CD14-positive monocyte (primary cell): ENCODE results near the gene NEK6. TPM values are rescaled to one million over a fixed set of nuclear protein-coding genes. Genes with fewer than 3 reads are reported as not detected.

Source experiments
- DNase-seq, 3 donors: peaks; one replicate each; pipeline ENCODE4 v3.0.0-alpha.2; 2011 to 2022
- H2AFZ ChIP-seq: 2 replicates; pipeline ENCODE4 v1.6.0; 2012; ENCODE audit warnings: mild to moderate bottlenecking, low read depth, low read length, inconsistent platforms; ENCODE audit not compliant: insufficient read depth, poor library complexity, severe bottlenecking
- H3K27ac ChIP-seq, 2 donors: 1 replicate in 1 of 2; 2 replicates in 1 of 2; pipeline ENCODE4 v1.5.1; 2012 to 2013; ENCODE audit warnings: low read length in 2 of 2, control low read depth in 1 of 2, inconsistent platforms in 1 of 2, low read depth in 1 of 2, mild to moderate bottlenecking in 1 of 2
- H3K27me3 ChIP-seq, 2 donors: one replicate each; pipeline versions ENCODE4 v1.6.0 to v1.6.1; 2011 to 2013; ENCODE audit warnings: low read length in 2 of 2; ENCODE audit not compliant: control insufficient read depth in 2 of 2, insufficient read depth in 2 of 2
- H3K36me3 ChIP-seq, 2 donors: replicated peaks in 1 of 2; 1 replicate in 1 of 2; 2 replicates in 1 of 2; pipeline versions ENCODE4 v1.5.1 to v1.6.1; 2012 to 2013; ENCODE audit warnings: low read length in 2 of 2, control low read depth in 1 of 2, inconsistent platforms in 1 of 2, mild to moderate bottlenecking in 1 of 2; ENCODE audit not compliant: insufficient read depth in 2 of 2, control insufficient read depth in 1 of 2
- H3K4me1 ChIP-seq, 2 donors: 1 replicate in 1 of 2; 2 replicates in 1 of 2; pipeline versions ENCODE4 v1.5.1 to v1.6.1; 2012 to 2013; ENCODE audit warnings: low read length in 2 of 2, control low read depth in 1 of 2, inconsistent platforms in 1 of 2, mild to moderate bottlenecking in 1 of 2, moderate library complexity in 1 of 2; ENCODE audit not compliant: insufficient read depth in 2 of 2, control insufficient read depth in 1 of 2
- H3K4me2 ChIP-seq: replicated peaks from 2 replicates; pipeline ENCODE3; 2012; ENCODE audit warnings: low read length, moderate library complexity, mild to moderate bottlenecking; ENCODE audit not compliant: poor library complexity, severe bottlenecking; ENCODE audit errors: extremely low read depth
- H3K4me3 ChIP-seq, 3 experiments: fragments of 200-600 bp in 1 of 3; sonication (generic) in 1 of 3; replicated peaks in 1 of 3; 1 replicate in 2 of 3; 2 replicates in 1 of 3; pipeline ENCODE4 v1.5.1; 2011 to 2013; ENCODE audit warnings: low read length in 3 of 3, mild to moderate bottlenecking in 3 of 3, control low read depth in 2 of 3, low read depth in 2 of 3, inconsistent platforms in 1 of 3, moderate library complexity in 1 of 3
- H3K79me2 ChIP-seq: 2 replicates; pipeline ENCODE4 v1.6.0; 2012; ENCODE audit warnings: mild to moderate bottlenecking, control low read depth, inconsistent platforms, low read length, moderate library complexity; ENCODE audit not compliant: insufficient read depth
- H3K9ac ChIP-seq: 2 replicates; pipeline ENCODE4 v1.6.0; 2017; ENCODE audit warnings: low read length, mild to moderate bottlenecking; ENCODE audit not compliant: insufficient read depth, poor library complexity, severe bottlenecking
- H3K9me3 ChIP-seq, 2 donors: replicated peaks in 1 of 2; 1 replicate in 1 of 2; 2 replicates in 1 of 2; pipeline versions ENCODE4 v1.5.1 to v1.6.1; 2012 to 2013; ENCODE audit warnings: low read length in 2 of 2, control low read depth in 1 of 2; ENCODE audit not compliant: control insufficient read depth in 1 of 2, insufficient read depth in 1 of 2
- H4K20me1 ChIP-seq: 2 replicates; pipeline ENCODE4 v1.6.0; 2012; ENCODE audit warnings: mild to moderate bottlenecking, low read length, control low read depth, moderate library complexity; ENCODE audit not compliant: insufficient read depth
- H3K27ac Mint-ChIP-seq, 7 donors: one replicate each; pipeline ENCODE4 v1.8.0; 2020; ENCODE audit warnings: mild to moderate bottlenecking in 7 of 7, mixed read lengths in 7 of 7, moderate library complexity in 6 of 7, inconsistent platforms in 2 of 7
- H3K27me3 Mint-ChIP-seq, 3 donors: one replicate each; pipeline ENCODE4 v1.8.0; 2021 to 2022; ENCODE audit warnings: low read depth in 3 of 3, mild to moderate bottlenecking in 3 of 3, mixed read lengths in 3 of 3, moderate library complexity in 3 of 3, inconsistent platforms in 1 of 3
- H3K36me3 Mint-ChIP-seq, 2 donors: one replicate each; pipeline ENCODE4 v1.8.0; 2020; ENCODE audit warnings: mixed read lengths in 2 of 2, inconsistent platforms in 1 of 2, mild to moderate bottlenecking in 1 of 2
- H3K4me1 Mint-ChIP-seq: one replicate; pipeline ENCODE4 v1.8.0; 2020; ENCODE audit warnings: mild to moderate bottlenecking, mixed read lengths
- H3K4me3 Mint-ChIP-seq, 2 donors: one replicate each; pipeline ENCODE4 v1.8.0; 2020; ENCODE audit warnings: mild to moderate bottlenecking in 2 of 2, mixed read lengths in 2 of 2, moderate library complexity in 1 of 2
- H3K9me3 Mint-ChIP-seq, 7 donors: one replicate each; pipeline ENCODE4 v1.8.0; 2020 to 2022; ENCODE audit warnings: mixed read lengths in 7 of 7, mild to moderate bottlenecking in 6 of 7, moderate library complexity in 6 of 7, inconsistent platforms in 2 of 7
- WGBS: methylation state at CpG from one replicate; pipeline ENCODE4 v1.1.5; 2013; ENCODE audit warnings: missing lambda C conversion rate; ENCODE audit not compliant: insufficient coverage; 5-methylcytosine and 5-hydroxymethylcytosine counted together
- intact Hi-C, 2 donors: fragments of 100-400 bp; cut with micrococcal nuclease; formaldehyde crosslinking; loops; one replicate each; pipeline versions ENCODE4 v1.15.0 to v1.15.1; 2023
- polyA plus RNA-seq, 3 donors: library from polyadenylated mRNA; depleted of rRNA in 1 of 3; unstranded in 2 of 3; stranded (reverse) in 1 of 3; fragments of 300-500 nt in 2 of 3; fragments of >200 nt in 1 of 3; fragmentation: Illumina TruSeq in 2 of 3; gene quantifications; 1 replicate in 2 of 3; 2 replicates in 1 of 3; pipeline ENCODE4 v1.2.3, GENCODE V29; 2012 to 2021
- TF ChIP-seq, protein P1 (sequence below): fragments of 200-600 bp; IDR thresholded peaks from one replicate; pipeline ENCODE4 v1.8.0; 2022; ENCODE audit warnings: antibody characterized with exemption, mild to moderate bottlenecking

NEK6 gene
- polyA plus RNA-seq, 3 donors = 26.1 to 46.0 (median 35.8) TPM

DNA sequence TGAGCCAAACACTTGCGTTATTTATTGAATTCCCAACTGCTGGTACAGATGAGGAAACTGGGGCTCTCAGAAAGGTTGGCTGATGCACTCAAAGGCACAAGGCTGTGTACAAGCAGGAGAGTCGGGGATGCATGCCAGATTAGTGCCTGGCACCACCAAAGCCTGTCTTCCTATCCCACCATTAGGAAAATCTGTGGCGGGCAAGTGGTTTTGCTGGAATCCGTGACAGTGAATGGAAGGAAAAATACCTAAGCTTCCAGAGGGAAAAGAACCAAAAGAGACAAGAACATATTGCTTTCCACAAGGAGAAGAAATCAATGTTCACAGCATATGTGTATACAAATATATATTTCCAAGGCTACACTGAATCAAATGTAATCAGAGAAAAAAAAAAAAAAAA is 106.4 kb downstream of the NEK6 start:
- Mint-ChIP-seq H3K4me3 (no peak overlapping the region), H3K27me3 (peaks cover 0 to 2% (median 0%) of the 10 kb centered on the region in 3 donors), H3K9me3 (peaks cover 0 to 1% (median 0%) of the 10 kb centered on the region in 7 donors), H3K4me1 (peaks cover 30% of the 10 kb centered on the region), H3K27ac (no peak overlapping the region), H3K36me3 (peaks cover 43 to 49% of the 10 kb centered on the region in 2 donors)
- H3K27me3 ChIP-seq = no peaks in the 10 kb centered on the region
- H2AFZ ChIP-seq = no peak overlapping the region
- peaks cover 99% of the 10 kb centered on the region for H3K79me2 ChIP-seq
- no peak overlapping the region for H3K27ac ChIP-seq
- H3K9ac ChIP-seq = no peak overlapping the region
- peaks cover 19 to 69% of the 10 kb centered on the region in 2 donors for H3K36me3 ChIP-seq
- peaks cover 0 to 6% of the 10 kb centered on the region in 2 donors for H3K4me1 ChIP-seq
- no peak overlapping the region for H3K4me2 ChIP-seq
- intact Hi-C loops = no loop called here
- no peaks in the 10 kb centered on the region for H3K9me3 ChIP-seq
- 100% methylated on average over 1 of the region's 4 CpGs for WGBS
- H4K20me1 ChIP-seq = peaks cover 90% of the 10 kb centered on the region
- TF ChIP-seq, protein P1, sequence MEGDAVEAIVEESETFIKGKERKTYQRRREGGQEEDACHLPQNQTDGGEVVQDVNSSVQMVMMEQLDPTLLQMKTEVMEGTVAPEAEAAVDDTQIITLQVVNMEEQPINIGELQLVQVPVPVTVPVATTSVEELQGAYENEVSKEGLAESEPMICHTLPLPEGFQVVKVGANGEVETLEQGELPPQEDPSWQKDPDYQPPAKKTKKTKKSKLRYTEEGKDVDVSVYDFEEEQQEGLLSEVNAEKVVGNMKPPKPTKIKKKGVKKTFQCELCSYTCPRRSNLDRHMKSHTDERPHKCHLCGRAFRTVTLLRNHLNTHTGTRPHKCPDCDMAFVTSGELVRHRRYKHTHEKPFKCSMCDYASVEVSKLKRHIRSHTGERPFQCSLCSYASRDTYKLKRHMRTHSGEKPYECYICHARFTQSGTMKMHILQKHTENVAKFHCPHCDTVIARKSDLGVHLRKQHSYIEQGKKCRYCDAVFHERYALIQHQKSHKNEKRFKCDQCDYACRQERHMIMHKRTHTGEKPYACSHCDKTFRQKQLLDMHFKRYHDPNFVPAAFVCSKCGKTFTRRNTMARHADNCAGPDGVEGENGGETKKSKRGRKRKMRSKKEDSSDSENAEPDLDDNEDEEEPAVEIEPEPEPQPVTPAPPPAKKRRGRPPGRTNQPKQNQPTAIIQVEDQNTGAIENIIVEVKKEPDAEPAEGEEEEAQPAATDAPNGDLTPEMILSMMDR = no peak
- H3K4me3 ChIP-seq = no peak overlapping the region
- DNase-seq = no peak

DNA sequence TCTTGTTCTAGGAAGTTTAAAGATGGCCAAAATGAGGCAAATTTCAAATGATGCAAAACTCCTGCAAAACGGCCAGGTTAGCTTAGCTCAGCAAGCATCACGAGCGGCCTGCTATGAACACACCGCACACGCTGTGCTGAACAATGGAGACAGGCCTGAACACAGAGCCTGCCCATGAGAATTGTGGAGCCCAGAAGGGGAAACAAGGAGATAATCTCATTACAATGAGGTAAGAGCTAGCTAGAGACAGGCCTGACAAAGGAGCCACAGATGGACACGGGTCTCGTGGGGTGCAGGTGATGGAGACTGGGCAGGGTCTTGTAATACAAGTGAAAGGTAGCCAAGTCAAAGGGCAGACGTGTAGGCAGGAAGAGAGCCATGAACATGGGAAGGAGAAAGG is 107.3 kb downstream of the NEK6 start:
- H2AFZ ChIP-seq = no peak overlapping the region
- no peak overlapping the region for H3K4me2 ChIP-seq
- H3K9ac ChIP-seq = no peak overlapping the region
- intact Hi-C loops = no loop called here
- peaks cover 99% of the 10 kb centered on the region for H3K79me2 ChIP-seq
- Mint-ChIP-seq H3K27ac (peak overlapping the region in 2 of 7 donors; percentile 27 to 28), H3K4me1 (peaks cover 35% of the 10 kb centered on the region), H3K4me3 (no peak overlapping the region), H3K36me3 (peaks cover 41 to 42% of the 10 kb centered on the region in 2 donors), H3K27me3 (no peaks in the 10 kb centered on the region), H3K9me3 (peaks cover 0 to 1% (median 0%) of the 10 kb centered on the region in 7 donors)
- H3K36me3 ChIP-seq = peaks cover 13 to 60% of the 10 kb centered on the region in 2 donors
- no peaks in the 10 kb centered on the region for H3K27me3 ChIP-seq
- peaks cover 91% of the 10 kb centered on the region for H4K20me1 ChIP-seq
- WGBS = 94% methylated on average over 7 of the region's 8 CpGs
- TF ChIP-seq, protein P1 = no peak
- no peak for DNase-seq
- H3K9me3 ChIP-seq = no peaks in the 10 kb centered on the region
- H3K27ac ChIP-seq = no peak overlapping the region
- H3K4me3 ChIP-seq = no peak overlapping the region
- peaks cover 4 to 15% of the 10 kb centered on the region in 2 donors for H3K4me1 ChIP-seq
